Epithelial cell of esophagus (primary cell): ENCODE data around the gene IL20RB.

ENCODE experiments used
- DNase-seq: peaks from one replicate; pipeline ENCODE4 v3.0.0; 2010; ENCODE audit warnings: low read depth
- H3K4me3 ChIP-seq: 2 replicates; pipeline ENCODE4 v1.5.1; 2011; ENCODE audit warnings: mild to moderate bottlenecking, low read length, control low read depth
- TF ChIP-seq, protein P1 (sequence below): IDR thresholded peaks from 2 replicates; pipeline ENCODE4 v1.5.1; 2011; ENCODE audit warnings: low read depth, mild to moderate bottlenecking, low read length, control low read depth, inconsistent platforms; ENCODE audit not compliant: insufficient read depth; ENCODE audit errors: missing control alignments

Gene IL20RB

DNA sequence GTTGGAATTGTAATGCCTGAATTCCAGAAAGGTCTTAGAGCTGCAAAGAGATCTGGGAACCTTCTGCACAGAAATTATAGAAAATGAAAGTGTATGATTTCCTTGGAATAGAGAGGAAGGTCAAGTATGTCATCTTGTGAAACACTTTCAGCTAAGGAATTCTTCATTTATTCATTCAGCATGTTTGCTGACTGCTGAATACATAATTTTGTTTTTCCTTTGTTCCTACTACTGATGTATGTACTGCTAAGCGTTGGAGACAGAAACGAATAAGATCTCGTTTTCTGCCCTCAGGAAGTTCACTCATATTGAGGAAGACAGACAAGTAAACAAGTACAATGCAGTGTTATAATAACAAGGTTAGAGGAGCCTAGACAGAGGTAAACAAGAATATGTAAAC is 14.3 kb upstream of the IL20RB start:
- TF ChIP-seq, protein P1, sequence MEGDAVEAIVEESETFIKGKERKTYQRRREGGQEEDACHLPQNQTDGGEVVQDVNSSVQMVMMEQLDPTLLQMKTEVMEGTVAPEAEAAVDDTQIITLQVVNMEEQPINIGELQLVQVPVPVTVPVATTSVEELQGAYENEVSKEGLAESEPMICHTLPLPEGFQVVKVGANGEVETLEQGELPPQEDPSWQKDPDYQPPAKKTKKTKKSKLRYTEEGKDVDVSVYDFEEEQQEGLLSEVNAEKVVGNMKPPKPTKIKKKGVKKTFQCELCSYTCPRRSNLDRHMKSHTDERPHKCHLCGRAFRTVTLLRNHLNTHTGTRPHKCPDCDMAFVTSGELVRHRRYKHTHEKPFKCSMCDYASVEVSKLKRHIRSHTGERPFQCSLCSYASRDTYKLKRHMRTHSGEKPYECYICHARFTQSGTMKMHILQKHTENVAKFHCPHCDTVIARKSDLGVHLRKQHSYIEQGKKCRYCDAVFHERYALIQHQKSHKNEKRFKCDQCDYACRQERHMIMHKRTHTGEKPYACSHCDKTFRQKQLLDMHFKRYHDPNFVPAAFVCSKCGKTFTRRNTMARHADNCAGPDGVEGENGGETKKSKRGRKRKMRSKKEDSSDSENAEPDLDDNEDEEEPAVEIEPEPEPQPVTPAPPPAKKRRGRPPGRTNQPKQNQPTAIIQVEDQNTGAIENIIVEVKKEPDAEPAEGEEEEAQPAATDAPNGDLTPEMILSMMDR = no peak
- no peak for DNase-seq
- H3K4me3 ChIP-seq = no peak overlapping the region

DNA sequence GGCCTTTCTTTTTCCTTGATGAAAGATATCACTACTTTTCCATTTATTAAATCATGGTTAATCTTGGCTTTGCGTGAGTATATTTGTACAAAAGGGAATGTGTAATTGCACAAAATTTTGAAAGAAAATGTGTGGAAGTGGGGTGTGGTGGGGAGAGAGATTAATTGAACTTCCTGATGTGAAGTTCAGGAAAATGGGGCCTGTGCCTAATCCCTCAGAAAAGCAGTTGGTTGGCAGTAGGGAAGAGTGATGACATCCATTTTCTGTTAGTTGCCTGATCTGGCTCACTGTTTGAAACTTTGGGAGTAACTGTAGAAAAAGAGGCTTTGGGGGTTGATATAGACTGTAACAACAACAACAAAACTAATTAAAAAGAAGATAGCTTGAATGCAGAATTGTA is 10.8 kb upstream of the IL20RB start:
- H3K4me3 ChIP-seq = no peak overlapping the region
- no peak for DNase-seq
- TF ChIP-seq, protein P1 = no peak

DNA sequence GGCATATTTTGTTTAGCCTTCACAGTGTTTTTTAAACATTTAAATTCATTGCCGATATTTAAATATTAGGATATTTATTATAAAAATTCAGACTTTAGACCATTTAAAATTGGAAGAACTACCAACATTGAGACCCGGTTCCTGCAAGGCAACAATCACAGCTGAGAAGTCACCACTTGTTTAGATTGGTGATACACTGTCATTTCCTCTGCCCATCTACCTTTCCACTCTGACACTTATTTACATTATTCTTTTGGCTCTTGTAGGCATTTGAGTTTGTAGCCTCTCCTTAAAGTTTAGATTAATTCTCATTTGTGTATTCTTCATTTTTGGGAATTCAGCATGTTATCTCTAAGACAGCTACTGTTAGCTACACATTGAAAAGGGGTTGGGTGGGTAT is 10.3 kb upstream of the IL20RB start:
- no peak for DNase-seq
- H3K4me3 ChIP-seq = no peak overlapping the region
- TF ChIP-seq, protein P1 = no peak

DNA sequence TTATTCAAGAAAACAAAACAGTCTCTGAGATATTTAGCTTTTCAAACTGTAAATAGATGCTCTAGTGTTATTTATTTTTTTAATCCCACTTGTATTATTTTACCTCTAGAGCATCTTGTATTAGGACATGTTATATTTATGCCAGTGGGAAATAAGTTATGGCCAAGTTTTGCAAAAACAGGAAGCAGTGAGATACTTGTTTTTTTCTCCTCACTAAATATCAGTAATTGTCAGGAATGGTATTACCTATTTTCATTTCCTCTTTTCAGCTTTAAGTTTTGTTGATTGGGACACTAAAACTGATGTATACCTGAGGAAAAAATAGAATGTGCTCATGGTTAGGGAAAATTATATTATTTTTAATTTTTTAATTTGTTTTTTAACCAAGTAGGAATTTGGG is 8.6 kb upstream of the IL20RB start:
- TF ChIP-seq, protein P1 = no peak
- no peak overlapping the region for H3K4me3 ChIP-seq
- DNase-seq = no peak

DNA sequence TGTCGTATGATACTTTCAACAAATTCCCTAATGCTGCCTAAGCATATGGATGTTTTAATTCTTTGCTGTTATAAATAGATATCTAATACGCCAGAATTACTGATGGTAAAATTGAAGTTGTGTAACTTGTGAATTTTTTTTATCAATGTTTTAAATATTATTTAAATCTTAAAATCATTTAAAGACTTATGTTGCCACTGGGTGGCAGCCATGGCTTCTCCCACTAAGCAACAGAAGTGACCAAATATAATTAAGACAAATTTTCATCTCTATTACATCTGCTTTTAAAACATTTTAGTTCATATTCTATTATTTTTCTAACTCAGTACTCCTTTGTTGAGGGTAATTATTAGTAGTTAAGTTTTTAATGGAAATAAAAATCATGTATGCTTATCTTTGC is 8.1 kb upstream of the IL20RB start:
- no peak overlapping the region for H3K4me3 ChIP-seq
- DNase-seq = no peak

DNA sequence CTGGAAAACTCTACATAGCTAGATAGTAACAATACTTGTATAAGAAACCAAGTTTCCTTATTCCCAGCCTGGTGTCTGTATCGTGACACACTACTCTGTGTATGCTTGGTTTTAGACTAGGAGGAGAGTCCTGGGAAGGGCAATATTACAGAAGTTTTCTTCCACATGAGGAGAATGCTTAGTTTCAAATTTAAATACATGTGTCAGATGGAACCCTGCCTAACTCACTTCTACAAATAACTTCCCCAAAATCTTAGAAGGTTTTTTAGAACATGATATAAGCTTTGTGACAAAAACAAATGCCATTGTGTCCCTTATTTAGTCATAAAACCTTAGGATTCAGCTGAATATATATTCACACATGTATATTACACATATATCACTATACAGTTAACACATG is 7.2 kb upstream of the IL20RB start:
- DNase-seq = no peak
- TF ChIP-seq, protein P1 = no peak
- H3K4me3 ChIP-seq = no peak overlapping the region

More for the DNA sequence above, 8.1 kb upstream of the IL20RB start:
- TF ChIP-seq, protein P1 = peak; percentile 40

DNA sequence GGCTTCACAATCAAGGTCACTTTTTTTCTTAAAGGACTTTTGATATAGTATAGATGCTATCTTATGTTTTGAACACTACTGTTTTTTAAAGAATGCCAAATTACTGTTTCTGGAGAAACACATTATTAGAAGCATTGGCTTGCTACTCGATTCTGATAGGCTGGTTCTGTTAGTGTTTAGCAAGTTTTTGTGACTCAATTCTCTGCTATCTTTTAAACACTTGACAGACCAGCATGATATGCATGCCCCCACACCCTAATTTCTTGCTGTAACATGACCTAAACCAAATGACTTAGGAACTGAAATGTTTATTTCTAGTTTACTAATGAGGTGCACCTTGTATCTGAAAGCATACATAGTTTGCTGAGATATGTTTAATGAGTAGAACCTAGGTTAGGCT is 5.5 kb upstream of the IL20RB start:
- H3K4me3 ChIP-seq = no peak overlapping the region
- TF ChIP-seq, protein P1 = no peak
- DNase-seq = peak; percentile 95
